Measurements from ENCODE around the gene KIF19.

KIF19 gene

DNA sequence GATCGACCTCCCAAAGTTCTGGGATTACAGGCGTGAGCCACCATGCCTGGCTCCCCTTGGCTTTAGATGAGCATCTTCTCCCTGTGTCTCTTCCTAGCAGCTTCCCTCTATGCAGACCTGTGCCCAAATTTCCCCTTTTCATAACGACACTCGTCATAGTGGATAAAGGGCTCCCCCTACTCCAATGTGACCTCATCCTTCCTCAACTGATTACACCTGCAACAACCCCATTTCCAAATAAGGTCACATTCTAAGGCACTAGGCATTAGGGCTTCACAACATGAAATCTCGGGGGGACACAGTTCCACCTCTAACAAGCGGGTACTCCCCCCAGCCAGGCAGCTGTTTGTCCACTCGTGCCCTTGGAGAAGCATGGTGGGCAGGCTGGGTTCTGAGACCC, 10.3 kb downstream of the KIF19 start:
- TF ChIP-seq, protein P1, sequence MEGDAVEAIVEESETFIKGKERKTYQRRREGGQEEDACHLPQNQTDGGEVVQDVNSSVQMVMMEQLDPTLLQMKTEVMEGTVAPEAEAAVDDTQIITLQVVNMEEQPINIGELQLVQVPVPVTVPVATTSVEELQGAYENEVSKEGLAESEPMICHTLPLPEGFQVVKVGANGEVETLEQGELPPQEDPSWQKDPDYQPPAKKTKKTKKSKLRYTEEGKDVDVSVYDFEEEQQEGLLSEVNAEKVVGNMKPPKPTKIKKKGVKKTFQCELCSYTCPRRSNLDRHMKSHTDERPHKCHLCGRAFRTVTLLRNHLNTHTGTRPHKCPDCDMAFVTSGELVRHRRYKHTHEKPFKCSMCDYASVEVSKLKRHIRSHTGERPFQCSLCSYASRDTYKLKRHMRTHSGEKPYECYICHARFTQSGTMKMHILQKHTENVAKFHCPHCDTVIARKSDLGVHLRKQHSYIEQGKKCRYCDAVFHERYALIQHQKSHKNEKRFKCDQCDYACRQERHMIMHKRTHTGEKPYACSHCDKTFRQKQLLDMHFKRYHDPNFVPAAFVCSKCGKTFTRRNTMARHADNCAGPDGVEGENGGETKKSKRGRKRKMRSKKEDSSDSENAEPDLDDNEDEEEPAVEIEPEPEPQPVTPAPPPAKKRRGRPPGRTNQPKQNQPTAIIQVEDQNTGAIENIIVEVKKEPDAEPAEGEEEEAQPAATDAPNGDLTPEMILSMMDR (IDR thresholded peaks at IDR 0.05; ENCODE audit: control insufficient read depth, insufficient read depth, low read depth, low read length, missing control alignments), result no peak
- DNase-seq (ENCODE audit: low read depth), result no peak
- H3K4me3 ChIP-seq (ENCODE audit: control insufficient read depth, low read depth, low read length), result no peak overlapping the region

DNA sequence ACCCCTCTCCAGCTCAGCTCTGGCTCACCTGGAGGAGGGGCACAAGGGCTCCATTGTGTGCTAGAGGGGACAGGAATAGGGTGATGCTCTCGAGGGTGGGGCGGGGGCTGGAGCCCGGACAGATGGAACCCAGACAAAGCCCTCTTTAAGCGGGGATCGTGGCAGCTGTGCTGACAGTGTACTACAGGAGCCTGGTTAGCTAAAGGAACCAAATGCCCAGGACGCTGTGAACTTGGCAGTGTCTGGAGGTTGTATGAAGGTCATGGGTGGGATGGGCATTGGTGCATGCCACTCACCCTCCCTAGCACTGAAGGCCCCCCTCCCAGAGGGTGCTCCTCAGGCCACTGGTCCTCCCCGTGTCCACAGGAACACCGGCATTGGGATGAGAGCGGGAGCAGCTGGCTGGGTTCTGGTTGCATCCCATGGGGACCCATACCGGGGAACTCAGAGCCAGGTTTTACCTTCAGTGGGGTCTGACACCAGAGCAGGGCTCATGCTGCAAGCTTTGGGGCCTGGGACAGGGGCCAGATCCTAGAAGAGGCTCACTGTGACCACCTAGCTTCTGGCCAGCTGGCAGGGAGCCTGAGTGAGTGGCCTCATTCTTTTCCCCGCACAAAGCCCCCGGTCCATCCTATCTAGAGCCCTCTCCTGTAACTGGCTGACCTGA, 11.9 kb downstream of the KIF19 start:
- no peak overlapping the region for H3K4me3 ChIP-seq (ENCODE audit: control insufficient read depth, low read depth, low read length)
- TF ChIP-seq, protein P1 (IDR thresholded peaks at IDR 0.05; ENCODE audit: control insufficient read depth, insufficient read depth, low read depth, low read length, missing control alignments), result no peak
- no peak for DNase-seq (ENCODE audit: low read depth)

DNA sequence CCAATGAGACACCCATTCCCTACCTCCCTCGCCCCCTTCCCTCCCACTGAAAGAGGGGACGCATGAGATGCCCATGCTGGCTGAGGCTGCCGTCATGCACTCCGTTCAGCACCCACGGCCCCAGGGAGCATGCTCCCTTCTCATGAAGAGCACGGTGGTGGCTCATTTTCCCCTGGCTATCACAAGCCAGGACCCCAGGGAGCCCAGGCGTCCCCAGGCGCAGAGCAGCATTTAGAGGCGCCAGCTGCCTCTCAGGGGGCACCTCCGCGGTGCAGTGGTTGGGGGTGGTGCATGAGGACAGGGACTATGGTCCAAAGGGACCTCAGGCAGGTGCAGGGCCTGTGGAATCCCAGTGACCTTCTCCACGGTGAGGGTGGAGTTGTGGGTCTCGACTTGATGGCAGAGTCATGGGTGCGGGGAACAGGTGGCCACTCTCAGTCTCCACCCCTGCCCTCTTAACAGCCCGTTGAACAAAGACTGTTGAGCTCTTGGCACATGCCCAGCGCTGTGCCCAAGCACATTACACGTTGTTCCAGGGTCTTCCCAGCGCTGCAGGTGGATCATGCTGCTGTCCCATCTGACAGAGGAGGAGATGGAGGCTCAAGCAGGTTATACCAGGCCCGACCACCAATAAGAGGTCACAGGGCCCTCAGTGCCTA, 13.6 kb downstream of the KIF19 start:
- TF ChIP-seq, protein P1 (IDR thresholded peaks at IDR 0.05; ENCODE audit: control insufficient read depth, insufficient read depth, low read depth, low read length, missing control alignments), result no peak
- DNase-seq (ENCODE audit: low read depth), result no peak
- no peak overlapping the region for H3K4me3 ChIP-seq (ENCODE audit: control insufficient read depth, low read depth, low read length)

DNA sequence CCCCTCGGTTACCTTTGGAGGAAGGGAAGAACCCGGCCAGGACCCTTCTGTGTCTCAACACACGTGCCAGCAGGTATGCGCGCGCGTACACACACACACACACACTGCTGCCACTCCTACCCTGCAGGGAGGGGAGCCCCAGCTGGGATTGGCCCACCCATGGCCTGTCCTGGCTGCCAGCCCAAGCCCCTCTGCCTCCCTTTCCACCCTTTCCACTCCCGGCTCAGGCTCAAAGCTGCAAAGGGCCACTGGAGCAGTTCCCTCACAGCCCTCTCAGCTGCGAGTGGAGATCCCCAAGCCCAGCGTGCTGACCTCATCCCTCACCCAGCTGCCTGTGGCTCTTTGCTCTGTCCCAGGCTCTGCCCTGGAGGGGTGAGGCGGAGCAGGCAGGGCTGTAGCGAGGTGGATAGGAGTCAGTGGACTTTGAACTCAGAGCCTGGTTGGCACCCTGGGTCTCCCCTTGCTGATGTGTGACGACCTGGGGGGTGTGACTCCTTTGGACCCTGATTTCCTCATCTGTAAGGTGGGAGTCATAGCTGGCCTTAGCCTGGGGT, 14.5 kb downstream of the KIF19 start:
- TF ChIP-seq, protein P1 (IDR thresholded peaks at IDR 0.05; ENCODE audit: control insufficient read depth, insufficient read depth, low read depth, low read length, missing control alignments), result no peak
- H3K4me3 ChIP-seq (ENCODE audit: control insufficient read depth, low read depth, low read length), result no peak overlapping the region
- no peak for DNase-seq (ENCODE audit: low read depth)

DNA sequence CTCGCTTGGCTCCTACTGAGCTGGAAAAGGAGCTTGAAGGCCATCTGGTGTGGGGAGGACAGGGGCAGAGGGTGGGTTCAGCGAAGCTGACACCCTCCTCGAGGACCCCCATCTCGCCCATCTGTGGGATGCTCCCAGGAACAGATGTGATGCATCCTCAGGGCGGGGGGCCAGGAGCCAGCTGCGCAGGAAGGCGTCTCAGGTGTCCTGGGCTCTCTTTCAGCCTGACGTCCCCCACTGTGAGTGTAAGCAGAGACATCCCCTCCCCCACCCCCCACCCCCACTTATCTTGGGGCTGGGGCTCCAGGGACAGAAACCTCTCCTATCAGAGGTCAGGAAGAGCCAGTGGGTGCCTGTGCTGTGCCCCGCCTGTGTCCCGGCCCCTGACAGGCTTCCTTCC, 16.2 kb downstream of the KIF19 start:
- no peak overlapping the region for H3K4me3 ChIP-seq (ENCODE audit: control insufficient read depth, low read depth, low read length)
- DNase-seq (ENCODE audit: low read depth), result no peak
- TF ChIP-seq, protein P1 (IDR thresholded peaks at IDR 0.05; ENCODE audit: control insufficient read depth, insufficient read depth, low read depth, low read length, missing control alignments), result no peak

DNA sequence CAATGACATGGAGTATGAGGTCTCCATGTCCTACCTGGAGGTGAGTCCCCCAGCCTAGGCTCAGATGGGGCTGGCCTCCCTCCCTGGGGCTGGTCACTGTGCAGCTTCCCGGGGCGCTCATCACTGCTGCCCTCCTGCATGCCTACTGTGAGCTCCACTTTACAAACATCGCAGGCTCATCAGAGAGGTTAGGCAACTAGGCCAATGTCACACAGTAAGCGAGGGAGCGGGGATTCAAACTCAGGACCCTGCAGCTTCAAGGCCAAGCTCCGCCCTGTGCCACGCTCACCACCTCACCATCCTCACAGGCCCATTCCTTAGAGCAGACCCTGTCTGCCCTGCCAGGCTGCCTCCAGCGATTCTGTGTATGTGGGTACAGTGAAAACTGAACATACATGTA, 17.1 kb downstream of the KIF19 start:
- DNase-seq (ENCODE audit: low read depth), result no peak
- no peak overlapping the region for H3K4me3 ChIP-seq (ENCODE audit: control insufficient read depth, low read depth, low read length)
- TF ChIP-seq, protein P1 (IDR thresholded peaks at IDR 0.05; ENCODE audit: control insufficient read depth, insufficient read depth, low read depth, low read length, missing control alignments), result no peak
